IPS-11a (cell line): Measurements from ENCODE around the gene TMC5.

Experiments used
- H3K4me3 ChIP-seq: one replicate; pipeline ENCODE4 v1.5.1; 2013; ENCODE audit warnings: low read depth, low read length, control low read depth

Gene TMC5

GRCh38 chr16:19450186-19450585 lies 32.5 kb downstream of the TMC5 start:
- H3K4me3 ChIP-seq, result no peak overlapping the region

DNA sequence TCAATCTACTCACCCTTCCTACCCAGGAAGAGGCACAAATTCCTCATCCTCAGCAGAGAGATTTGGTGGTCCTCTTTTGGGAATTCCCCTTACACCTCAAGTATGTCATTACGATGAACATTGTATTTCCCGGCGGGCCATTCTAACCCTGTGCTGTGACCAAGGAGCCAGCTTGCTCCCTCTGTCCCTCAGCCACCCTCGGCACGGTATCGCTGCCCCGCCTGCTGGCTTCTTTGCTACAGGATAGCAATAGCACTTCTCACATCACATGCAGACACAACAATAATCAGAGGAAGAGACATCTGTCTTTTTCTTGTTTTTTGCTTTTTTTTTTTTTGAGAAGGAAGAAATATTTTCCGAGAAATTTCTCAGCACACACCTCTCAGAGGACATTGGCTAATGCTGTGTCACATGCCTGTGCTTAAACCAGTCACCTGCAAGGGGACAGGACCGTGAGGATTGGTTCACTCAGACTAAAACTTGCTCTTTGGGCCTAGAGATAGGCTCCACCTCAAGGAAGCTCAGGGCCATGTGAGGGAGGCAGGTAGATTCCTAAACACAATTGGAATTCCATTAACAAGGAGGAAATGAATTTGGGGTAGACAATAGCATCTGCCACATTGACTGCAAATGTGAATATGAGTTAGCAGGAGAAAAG lies 41.2 kb downstream of the TMC5 start:
- H3K4me3 ChIP-seq, result no peak overlapping the region

DNA sequence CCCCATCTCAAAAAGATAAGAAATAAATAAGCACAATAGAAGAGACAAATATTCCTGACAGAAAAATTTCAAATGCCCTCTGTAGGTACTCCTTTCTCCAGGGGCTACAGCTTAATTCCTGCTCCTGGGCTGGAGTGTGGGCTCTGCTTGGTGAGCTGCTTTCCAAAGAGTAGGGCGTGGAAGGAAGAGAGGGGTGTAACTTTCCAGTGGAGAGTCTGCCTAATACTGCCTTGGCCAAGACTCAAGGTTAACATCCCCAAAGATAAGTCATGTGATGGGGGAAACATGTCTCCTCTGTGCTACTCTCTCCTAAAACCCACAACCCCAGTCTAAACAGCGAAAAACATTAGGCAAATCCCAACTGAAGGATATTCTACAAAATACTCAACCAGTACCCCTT lies 42.7 kb downstream of the TMC5 start:
- H3K4me3 ChIP-seq, result no peak overlapping the region

GRCh38 chr16:19463468-19464315 lies 46.0 kb downstream of the TMC5 start:
- H3K4me3 ChIP-seq, result no peak overlapping the region

DNA sequence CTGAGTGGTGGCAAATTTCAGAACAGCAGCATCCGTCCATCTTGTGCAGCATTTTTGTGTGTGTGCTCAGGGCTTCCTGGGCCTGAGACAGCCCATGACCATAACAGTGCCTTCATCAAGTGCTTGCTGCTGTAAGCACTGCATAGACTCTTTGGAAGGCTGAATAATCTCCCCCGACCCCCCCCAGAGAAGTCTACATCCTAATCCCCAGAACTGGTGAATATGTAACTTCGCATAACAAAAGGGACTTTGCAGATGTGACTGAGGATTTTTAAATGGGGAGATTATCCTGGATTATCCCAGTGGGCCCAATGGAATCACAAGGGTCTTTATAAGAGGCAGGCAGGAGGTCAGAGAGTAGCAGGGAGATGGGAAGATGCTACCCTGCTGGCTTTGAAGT lies 50.6 kb downstream of the TMC5 start:
- no peak overlapping the region for H3K4me3 ChIP-seq

DNA sequence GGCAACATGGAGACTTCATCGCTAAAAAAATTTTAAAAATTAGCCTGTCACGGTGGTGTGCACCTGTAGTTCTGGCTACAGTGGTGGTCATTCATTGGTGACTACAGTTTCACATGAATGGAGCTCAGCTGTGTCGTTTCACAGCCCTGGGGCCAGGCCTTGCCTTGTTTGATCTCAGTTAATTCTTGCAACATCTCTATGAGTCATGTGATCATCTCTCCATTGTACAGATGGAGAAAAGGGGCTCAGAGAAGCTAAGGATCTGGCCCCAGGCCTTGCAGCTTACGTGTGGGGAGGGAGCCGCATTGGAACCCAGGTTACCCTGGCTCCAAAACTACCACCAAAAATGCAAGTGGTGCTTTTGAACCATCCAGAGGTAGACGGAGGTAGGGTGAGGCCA lies 54.8 kb downstream of the TMC5 start:
- H3K4me3 ChIP-seq, result no peak overlapping the region

- no peak overlapping the region for H3K4me3 ChIP-seq
Observed at GRCh38 chr16:19474617-19475016, 56.9 kb downstream of the TMC5 start.

DNA sequence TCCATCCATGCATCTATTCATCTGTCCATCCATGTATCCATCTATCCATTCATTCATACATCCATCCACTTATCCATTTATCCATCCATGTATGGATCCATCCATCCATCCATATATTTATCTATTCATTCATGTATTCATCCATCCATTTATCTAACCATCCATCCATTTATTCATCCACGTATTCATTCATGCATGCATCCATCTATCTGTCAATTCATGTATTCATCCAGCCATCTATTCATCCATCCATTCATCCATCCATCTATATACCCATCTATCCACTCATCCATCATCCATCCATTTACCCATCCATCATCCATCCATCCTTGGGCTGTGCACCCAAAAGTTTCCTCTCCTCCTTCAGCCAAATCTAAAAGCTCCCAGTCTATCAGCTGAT lies 60.8 kb downstream of the TMC5 start:
- H3K4me3 ChIP-seq, result no peak overlapping the region

DNA sequence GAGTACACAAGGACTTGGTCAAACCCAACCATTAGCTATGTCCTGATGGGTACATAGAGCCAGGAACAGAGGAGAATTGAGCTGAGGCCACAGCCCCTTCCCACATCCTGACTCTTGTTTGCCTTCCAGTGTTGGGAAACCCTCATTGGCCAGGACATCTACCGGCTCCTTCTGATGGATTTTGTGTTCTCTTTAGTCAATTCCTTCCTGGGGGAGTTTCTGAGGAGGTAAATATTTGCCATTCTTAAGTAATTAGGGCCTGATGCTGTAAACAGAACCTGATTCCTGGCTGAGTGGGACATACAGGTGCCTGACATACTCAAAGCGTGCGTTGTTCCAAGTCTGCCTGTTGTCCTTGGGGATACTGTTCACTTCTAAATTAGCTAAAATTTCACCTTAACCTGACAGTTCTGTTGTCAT lies 61.6 kb downstream of the TMC5 start:
- H3K4me3 ChIP-seq, result no peak overlapping the region

DNA sequence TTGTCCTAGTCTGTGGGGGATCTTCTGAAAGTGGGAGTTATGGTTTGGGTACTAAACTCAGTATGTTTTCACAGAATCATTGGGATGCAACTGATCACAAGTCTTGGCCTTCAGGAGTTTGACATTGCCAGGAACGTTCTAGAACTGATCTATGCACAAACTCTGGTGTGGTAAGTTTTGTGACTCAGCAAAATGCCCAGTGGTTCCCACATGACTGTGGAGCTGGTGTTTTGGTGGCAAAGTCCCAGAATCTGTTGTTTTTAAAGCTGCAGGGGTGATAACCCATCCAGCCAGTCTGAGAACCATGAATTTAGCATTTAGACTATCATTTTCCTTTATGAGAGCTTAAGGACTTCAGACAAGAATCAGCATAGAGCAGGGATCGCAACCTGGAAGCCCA lies 63.6 kb downstream of the TMC5 start:
- H3K4me3 ChIP-seq, result no peak overlapping the region

DNA sequence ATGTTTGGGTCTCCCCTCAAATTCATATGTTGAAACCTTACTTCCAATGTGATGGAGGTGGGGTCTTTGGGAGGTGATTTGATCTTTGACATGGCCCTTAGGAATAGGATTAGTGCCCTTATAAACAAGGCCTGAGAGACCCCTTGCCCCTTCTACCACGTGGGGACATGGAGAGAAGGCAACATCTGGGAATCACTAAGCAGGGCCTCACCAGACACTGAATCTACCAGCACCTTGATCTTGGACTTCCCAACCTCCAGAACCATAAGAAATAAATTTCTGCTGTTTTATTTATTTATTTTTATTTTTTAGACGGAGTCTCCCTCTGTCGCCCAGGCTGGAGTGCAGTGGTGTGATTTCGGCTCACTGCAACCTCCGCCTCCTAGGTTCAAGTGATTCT lies 64.1 kb downstream of the TMC5 start:
- no peak overlapping the region for H3K4me3 ChIP-seq

- H3K4me3 ChIP-seq, result no peak overlapping the region
Observed at GRCh38 chr16:19482291-19482690, 64.6 kb downstream of the TMC5 start.

DNA sequence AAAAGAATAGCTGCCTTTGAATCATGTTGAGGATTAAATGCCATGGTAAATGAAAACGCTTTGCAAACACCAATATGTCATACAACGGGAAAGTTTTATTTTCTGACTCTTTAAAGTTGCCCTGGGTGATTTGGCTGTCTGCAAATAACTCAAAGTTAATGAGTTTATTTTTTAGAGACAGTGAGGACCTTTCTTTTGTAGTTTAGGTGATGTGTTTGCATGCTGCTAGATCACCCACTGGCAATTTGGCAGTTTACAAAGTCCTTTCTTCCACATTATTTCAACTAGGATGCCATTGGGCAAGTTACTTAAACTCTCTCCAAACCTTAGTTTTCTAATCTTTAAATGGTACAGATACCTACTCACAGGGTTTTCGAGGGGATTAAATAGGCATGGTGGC lies 66.4 kb downstream of the TMC5 start:
- H3K4me3 ChIP-seq, result no peak overlapping the region

DNA sequence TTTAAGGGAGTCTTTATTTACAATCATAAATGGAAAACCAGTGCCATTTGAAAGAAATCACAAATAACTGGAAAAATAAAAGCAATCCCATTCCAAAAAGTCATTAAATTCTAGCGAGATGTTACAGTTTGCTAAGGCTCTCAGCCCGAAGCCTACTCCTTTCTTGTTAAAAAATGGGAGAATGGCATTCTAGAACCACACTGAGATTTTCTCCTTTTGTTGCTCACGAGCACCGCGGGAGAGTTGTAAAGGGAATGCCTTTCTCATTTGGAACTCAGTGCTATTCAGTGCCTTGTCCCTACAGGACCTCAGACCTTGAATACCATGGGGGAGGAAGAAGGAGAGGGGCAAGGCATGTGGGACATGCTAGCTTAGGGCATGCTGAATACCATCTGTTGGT lies 67.9 kb downstream of the TMC5 start:
- H3K4me3 ChIP-seq, result no peak overlapping the region

DNA sequence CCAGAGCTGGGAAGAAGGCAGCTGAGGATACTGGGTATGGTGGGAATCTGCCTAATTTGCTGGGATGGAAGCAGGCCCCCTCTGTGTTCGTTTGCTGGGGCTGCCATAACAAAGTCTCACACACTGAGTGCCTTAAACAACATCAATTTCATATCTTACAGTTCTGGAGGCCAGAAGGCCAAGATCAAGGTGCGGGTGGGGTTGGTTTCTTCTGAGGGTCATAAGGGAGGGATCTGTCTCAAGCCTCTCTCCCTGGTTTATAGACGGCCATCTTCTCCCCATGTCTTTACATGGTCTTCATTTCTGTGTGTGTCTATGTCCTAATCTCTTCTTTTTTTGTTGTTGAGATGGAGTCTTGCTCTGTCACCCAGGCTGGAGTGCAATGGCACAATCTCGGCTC lies 68.4 kb downstream of the TMC5 start:
- H3K4me3 ChIP-seq, result no peak overlapping the region

- no peak overlapping the region for H3K4me3 ChIP-seq
Observed at GRCh38 chr16:19486750-19487325, 69.2 kb downstream of the TMC5 start.

GRCh38 chr16:19488213-19488640 lies 70.5 kb downstream of the TMC5 start:
- no peak overlapping the region for H3K4me3 ChIP-seq

GRCh38 chr16:19490619-19491018 lies 72.9 kb downstream of the TMC5 start:
- no peak overlapping the region for H3K4me3 ChIP-seq

- H3K4me3 ChIP-seq, result no peak overlapping the region
Observed at GRCh38 chr16:19497176-19497575, 79.5 kb downstream of the TMC5 start.

- H3K4me3 ChIP-seq, result no peak overlapping the region
Observed at GRCh38 chr16:19499006-19499405, 81.3 kb downstream of the TMC5 start.

- no peak overlapping the region for H3K4me3 ChIP-seq
Observed at GRCh38 chr16:19499481-19499880, 81.8 kb downstream of the TMC5 start.
